HG02973 (cell line): ENCODE results near the gene DLG2.
"Not testable (repeated sequence)": the region's sequence is repeated elsewhere in the genome, so short reads cannot be mapped to it uniquely, and the experiment has no call there.

ENCODE experiments used
- ATAC-seq: cut with Tn5 transposase; IDR thresholded peaks from one replicate; pipeline ENCODE4 v1.9.1; 2021; ENCODE audit warnings: moderate library complexity; ENCODE audit not compliant: unreplicated experiment

The DLG2 gene

DNA sequence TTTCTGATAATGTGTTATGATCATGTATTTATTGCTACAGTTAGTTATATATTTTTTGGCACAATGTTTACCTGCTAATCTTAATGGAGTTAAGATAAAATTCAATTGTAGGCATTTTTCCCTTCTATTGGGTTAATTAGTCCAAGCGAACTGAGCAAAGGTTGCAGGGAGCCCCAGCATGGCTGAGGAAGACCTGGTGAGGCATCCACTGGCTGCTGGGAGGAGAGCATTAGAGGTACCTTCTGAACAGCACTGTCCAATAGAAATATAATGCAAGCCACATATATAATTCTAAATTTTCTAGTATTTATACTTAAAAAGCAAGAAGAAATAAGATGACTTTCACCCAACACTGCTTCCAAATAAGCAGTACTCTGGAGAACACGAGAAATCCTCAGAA lies 19.9 kb upstream of the DLG2 start:
- no peak for ATAC-seq

DNA sequence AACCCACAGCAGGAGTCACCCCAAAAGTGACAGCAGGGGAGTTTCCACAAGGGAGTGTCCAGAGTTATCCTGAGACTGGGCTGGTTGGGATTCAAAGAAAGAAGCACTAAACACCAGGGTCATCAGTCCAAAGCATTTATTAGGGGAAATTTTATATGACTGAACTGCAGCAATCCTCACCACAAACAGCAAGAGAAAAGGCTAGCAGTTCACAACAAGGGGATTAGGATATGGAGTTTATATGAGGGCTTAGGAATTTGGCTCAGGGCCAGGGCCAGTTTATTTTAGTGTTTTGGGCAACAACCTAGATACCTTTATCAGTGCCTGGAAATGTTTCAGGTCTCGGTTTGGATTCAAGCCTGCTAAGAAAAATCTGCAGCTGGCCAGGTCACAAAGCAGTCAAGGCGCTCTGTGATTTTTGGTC lies 16.1 kb upstream of the DLG2 start:
- ATAC-seq, result no peak

DNA sequence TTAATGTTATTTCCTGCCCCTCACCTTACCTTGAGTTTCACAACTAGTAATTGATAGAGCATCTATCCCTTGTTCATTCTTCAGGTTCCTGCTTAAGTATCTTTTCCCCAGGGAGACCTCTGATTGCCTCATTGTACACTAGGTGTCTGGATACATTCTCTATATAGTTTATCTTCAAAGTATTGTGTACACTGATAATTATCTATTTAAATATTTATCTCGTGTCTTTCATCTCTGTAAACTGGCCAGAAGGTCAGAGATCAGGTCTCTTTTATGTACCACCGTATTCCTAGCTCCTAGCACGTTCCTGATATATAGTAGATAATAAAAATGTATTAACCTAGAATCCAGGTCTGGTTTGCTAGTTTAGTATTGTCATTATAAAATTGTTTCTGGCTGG lies 7.6 kb upstream of the DLG2 start:
- no peak for ATAC-seq

DNA sequence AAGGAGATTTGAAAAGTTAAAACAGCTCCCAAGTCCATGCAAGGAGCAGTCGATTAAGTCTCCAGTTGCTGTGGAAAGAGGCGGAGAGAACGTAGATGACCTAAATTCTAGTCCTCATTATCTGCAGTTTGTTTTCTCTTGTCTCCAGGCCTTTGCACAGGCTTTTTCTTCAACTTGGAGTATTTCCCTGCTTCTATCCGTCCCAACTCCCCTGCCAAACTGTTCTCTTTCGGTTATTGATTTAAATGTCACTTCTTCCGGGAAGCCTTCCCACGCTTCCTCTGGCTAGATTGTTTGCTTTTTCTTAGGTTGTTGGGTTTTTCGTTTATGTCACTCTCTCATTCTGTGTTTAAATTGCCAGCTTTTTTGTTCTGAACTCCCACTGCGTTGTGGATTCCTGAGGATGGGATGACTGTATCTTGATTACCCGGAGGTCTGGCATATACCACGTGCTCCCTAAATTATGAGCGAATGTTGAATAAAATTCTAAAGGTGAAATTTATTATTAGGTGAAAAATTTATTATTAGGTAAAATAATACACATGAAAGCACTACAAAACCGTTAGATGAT lies 1.7 kb upstream of the DLG2 start:
- peak; percentile 3 for ATAC-seq

DNA sequence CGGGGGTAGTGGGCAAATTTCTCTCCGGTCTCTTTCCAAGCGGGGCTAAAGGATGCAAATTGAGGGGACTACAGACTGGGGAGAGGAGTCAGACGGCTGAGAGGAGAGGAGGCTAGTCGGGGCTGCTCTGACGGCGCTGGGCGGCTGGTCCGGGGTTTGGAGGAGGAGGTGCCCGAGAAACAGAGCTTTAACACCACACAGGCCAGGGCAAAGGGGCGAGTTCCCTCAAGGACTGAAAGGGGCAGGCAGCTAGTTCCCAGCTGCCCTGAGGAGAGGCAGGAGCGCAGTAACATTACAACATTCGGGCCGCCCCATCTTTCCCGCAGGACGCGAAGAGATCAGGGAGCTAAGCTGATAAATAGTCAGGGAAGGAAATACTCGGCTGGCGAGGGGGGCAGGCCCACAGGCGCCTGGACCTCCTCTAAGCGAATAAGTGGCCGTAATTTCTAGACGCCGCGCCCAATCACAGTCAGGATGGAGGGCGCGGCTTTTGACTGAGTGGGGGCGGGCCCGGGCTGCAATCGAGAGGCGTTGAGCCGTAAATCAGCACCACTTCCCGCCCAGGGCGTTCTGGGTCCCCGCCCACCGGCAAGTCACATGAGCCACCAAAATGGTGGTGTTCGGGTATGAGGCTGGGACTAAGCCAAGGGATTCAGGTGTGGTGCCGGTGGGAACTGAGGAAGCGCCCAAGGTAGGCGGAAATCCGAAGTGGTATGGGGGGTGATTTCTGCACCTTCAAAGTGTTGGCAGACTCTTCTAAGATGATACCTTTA lies 1.0 kb upstream of the DLG2 start, which contains the start of gene TMEM126B:
TSS of gene TMEM126B (plus strand) at position 596 of the 773 bp plus-strand sequence. CDS start at position 611, 15 bp downstream.
- peak; percentile 100 for ATAC-seq

DNA sequence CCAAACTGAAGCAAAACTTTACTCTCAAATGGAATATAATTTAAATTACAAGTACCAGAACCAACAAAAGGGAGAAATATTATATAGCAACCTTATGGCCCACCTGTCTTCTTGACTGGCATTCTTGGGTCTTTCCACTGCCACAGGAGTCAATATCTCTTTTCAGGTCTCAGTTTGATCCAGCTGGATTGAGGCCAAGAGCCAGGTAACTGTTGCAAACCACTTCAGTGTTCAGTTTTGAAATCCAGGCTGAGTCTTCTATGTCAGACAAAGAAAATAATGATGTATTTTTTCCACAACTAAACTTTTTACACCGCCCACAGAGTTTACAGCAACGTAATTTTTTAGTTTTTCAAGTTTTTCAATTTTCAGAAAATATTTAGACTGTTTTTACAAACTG lies 648 bp downstream of the DLG2 start:
- no peak for ATAC-seq

DNA sequence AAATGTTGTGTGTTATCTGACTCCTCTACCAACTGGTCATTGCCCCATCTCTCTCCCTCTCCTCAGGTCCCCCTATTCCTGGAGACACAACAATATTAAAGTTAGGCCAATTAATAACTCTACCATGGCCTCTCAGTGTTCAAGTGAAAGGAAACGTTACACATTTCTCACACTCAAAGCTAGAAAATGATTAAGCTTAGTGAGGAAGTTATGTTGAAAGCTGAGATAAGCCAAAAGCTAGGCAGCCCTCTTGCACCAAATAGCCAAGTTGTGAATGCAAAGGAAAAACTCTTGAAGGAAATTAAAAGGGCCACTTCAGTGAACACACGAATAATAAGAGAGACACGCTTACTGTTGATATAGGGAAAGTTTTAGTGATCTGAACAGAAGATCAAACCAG lies 6.9 kb downstream of the DLG2 start:
- no peak for ATAC-seq

DNA sequence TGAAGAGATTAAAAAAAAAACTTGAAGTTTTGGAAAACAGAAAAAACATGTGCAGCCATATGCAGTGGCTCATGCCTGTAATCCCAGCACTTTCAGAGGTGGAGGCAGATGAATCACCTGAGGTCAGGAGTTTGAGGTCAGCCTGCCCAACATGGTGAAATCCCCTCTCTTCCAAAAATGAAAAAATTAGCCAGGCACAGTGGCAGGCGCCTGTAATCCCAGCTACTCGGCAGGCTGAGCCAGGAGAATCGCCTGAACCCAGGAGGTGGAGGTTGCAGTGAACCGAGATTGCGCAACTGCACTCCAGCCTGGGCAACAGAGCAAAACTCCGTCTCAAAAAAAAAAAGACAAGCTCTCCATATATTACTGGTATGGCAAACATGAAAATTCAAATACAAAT lies 7.6 kb downstream of the DLG2 start:
- no peak for ATAC-seq

DNA sequence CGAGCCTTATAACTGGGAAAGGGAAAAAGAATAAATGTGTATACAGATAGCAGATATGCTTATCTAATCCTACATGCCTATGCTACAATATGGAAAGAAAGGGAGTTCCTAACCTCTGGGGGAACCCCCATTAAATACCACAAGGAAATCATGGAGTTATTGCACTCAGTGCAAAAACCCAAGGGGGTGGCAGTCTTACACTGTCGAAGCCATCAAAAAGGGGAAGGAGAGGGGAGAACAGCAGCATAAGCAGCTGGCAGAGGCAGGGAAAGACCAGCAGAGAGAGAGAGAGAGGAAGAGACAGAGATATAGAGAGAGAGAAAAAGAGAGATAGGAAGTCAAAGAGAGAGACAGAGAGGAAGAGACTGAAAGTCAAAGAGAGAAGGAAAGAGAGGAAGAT lies 15.5 kb downstream of the DLG2 start:
- not testable (repeated sequence) for ATAC-seq

DNA sequence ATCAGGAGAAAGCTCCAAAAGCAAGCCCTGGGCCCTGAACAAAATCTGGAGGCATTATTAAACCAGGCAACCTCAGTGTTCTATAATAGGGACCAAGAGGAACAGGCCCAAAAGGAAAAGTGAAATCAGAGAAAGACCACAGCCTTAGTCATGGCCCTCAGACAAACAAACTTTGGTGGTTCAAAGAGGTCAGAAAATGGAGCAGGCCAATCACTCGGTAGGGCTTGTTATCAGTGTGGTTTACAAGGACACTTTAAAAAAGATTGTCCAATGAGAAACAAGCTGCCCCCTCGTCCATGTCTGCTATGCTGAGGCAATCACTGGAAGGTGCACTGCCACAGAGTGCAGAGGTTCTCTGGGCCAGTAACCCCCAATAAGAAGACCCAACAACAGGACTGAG lies 17.9 kb downstream of the DLG2 start:
- not testable (repeated sequence) for ATAC-seq

DNA sequence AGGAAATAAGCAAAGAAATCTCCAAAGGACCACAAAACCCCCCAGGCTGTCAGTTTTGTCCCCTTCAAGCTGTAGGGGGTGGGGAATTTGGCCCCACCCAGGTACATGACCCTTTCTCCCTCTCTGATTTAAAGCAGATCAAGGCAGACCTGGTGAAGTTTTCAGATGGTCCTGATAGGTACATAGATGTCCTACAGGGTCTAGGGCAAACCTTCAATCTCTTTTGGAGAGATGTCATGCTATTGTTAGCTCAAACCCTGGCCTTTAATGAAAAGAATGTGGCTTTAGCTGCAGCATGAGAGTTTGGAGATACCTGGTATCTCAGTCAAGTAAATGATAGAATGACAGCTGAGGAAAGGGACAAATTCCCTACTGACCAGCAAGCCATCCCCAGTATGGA lies 18.5 kb downstream of the DLG2 start:
- ATAC-seq, result not testable (repeated sequence)

DNA sequence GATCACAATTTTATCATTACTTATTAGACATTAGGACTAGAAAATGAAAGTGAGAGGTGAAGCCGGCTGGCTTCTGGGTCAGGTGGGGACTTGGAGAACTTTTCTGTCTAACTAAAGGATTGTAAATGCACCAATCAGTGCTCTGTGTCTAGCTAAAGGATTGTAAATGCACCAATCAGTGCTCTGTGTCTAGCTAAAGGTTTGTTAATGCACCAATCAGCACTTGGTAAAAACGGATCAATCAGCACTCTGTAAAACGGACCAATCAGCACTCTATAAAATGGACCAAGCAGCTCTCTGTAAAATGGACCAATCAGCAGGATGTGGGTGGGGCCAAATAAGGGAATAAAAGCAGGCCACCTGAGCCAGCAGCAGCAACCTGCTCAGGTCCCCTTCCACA lies 20.9 kb downstream of the DLG2 start:
- not testable (repeated sequence) for ATAC-seq

DNA sequence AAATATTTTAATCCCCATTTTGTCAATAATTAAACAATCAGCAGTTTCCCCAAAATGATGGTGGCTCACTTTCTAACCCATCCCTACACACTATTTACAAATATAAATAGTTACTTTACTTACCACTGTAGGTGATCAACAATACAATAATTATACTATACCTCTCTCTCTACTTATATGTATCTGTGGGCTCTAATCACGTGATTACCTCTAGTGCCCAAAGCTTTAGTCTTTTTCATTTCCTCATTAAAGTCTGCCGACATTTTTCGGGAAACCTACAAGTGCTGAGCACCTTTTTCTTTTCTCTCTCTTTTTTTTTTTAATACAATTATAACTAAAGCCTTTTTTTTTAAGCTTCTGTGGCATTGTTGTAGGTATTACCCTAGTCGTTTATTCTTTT lies 23.9 kb downstream of the DLG2 start:
- no peak for ATAC-seq

DNA sequence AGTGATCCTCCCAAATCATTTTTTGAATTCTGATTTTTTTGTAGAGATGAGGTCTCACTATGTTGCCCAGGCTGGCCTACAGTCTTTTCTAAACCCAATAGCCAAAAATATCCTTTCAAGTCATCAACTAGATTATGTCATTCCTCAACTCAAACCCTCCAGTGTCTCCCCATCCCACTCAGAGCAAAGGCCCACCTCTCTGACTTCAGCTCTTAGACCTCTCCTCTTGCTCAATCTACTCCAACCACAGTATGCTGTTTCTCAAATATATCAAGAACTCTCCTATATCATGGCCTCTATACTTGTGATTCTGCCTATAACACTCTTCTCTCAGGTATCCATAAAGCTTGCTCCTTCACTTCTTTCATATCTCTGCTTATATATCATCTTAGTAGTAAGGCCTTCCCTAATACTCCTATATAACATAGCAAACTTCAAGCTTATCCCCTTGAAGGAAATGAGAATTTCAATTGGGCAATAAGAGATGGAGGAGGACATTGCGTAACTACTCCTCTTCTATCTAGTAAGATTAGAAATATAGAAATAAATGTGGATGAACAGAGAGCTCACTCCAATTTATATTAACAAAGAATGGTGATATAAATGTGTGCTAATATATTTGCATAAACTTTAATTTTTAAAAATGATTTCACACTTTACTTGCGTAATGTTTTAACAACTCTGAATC lies 24.5 kb downstream of the DLG2 start:
- ATAC-seq, result no peak

DNA sequence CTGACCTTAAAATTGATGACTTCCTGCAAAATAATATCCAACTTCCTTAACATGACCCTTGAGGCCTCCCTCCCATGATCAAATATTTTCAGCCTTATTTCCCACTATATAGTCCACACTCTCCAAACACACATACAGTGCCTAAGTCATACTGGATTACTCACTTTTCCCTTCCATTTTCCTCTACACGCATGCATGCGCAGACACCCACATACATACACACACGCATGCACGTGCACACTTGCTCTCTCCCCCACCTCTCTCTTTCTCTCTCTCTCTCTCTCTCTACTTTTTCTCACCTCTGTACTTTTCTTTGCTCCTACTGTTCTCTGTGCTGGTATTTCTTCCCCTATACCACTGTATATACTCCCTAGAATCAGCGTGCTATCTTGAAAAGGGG lies 28.1 kb downstream of the DLG2 start:
- no peak for ATAC-seq

DNA sequence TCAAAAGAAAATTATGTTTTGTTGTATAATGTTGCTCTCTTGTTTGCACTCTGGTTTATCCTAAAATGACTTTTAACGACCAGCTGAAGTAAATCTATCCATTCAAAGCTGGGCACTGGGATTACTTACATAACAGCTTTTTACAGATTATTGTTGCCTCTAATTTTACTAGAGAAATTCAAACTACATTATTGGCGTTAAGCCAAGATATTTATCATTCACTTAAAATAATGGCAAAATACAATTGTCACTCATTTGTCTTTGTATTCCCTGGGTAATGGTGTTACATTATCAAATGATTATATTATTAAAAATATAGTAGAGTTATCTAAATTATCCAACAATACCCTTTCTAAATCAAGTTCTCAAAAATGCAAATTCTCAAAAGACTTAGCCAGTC lies 30.3 kb downstream of the DLG2 start:
- no peak for ATAC-seq

DNA sequence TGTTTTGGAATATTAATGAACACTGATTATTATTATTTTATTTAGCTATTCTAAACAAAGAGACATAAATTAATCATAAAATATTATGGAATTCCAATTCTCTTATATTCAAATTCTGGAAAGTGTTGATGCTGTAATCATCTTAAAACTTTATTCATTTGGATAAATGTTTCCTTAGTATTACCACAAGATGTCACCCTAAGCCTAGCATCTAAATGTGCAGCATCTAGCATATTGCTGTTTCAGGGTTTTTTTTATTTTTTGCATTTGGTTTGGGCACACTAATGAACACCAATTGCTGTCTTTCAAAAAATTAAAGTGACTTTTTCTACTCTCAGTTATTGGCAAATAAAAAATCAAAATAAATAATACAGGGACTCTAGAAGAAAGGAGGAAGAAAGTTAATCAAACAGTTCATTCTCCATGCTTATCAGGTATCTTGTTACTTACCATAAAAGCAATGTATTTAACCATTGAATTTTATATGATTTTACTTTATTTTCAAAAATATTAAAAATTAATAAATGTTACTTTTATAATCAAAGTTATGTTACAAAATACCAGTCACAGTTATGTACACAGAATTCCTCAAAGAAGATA lies 31.8 kb downstream of the DLG2 start:
- ATAC-seq, result peak; percentile 68

DNA sequence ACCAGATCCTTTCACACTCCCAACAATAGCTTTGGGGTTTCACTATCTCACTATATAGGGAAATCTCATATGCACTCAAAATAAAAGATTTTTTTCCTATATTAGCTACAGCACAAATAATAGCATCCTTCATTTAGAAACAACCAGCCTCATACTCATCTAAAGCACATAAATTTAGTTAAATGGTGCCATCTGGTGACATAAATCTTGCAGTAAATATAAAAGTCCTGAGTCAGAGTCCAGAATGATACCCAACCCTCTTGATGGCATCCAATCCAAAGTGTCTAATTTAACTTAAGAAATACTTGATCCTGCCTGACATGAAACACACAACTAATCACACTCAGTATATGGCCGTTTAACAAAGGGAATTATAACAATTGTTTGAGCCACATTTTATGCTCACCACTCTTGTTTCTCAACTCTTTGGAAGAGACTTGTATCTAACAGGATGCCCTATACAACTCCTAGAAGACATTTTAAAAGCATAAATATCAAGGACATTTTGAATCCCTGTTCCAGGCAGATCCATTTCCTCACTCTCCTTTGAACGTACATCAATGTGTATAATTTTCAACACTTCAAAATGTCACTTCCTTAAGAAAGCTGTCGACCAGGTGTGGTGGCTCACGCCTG lies 36.2 kb downstream of the DLG2 start:
- ATAC-seq, result no peak

DNA sequence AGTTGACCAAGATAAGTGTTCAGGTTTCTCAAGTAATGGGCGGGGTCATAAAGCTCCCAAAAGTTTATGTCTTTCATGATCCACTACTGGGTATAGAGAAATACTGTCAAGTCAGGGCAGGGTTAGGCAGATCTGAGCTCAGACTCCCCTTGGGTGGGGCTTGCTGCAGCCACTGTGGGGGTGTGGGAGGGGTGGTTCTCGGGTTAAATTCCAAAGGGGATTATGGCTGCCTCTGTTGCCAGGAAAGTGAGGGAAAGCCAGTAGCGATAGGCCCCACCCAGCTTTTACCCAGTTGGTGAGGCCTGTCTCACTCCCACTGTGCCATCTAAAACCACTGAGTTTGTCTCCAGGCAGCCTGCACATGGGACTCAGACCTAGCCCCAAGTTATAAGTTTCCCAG lies 37.8 kb downstream of the DLG2 start:
- ATAC-seq, result no peak

DNA sequence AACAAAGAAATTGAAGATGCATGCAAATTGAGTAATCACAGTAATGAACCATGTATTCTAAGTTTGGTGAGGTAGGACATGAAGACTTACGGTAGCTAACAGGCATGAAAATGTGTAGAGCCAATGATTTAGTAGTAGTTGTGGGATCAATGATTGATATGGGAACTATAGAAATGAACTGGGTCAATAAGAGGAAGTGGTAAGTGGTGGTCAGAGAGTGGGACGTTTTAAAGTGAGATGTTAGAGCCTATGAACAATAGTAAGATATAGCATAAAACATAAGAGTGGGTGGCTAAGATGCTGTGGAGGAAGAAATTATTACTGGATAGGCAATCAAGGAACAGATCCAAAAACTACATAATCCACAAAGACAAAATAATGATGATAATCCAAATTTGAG lies 45.0 kb downstream of the DLG2 start:
- ATAC-seq, result no peak

DNA sequence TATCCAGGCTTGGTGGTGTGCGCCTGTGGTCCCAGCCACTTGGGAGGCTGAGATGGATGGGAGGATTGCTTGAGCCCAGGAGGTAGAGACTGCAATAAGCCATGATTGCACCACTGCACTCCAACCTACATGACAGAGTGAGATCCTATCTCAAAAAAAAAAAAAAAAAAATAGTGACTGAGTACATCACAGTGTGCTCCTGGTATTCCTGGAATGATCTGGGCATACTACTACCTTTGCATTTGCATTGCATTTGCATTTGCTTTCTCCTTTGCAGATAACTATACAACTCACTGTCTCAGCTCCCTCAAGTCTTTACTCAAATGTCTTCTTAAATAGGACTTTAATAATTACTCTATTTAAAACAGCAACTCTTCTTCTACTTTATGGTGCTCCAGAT lies 51.8 kb downstream of the DLG2 start:
- ATAC-seq, result no peak
